CD4-positive, alpha-beta T cell treated with Interleukin-21 for 1 hour (primary cell): ENCODE data around the gene NUAK2.

Source experiments
- DNase-seq: peaks from one replicate; pipeline ENCODE4 v3.0.0-alpha.2; 2020

The NUAK2 gene

GRCh38 chr1:205270764-205271163, 50.8 kb downstream of the NUAK2 start:
- no peak for DNase-seq

- DNase-seq, result no peak
Measured at GRCh38 chr1:205270271-205270670, 51.3 kb downstream of the NUAK2 start.

- DNase-seq, result no peak
Measured at GRCh38 chr1:205269711-205270110, 51.8 kb downstream of the NUAK2 start.

DNA sequence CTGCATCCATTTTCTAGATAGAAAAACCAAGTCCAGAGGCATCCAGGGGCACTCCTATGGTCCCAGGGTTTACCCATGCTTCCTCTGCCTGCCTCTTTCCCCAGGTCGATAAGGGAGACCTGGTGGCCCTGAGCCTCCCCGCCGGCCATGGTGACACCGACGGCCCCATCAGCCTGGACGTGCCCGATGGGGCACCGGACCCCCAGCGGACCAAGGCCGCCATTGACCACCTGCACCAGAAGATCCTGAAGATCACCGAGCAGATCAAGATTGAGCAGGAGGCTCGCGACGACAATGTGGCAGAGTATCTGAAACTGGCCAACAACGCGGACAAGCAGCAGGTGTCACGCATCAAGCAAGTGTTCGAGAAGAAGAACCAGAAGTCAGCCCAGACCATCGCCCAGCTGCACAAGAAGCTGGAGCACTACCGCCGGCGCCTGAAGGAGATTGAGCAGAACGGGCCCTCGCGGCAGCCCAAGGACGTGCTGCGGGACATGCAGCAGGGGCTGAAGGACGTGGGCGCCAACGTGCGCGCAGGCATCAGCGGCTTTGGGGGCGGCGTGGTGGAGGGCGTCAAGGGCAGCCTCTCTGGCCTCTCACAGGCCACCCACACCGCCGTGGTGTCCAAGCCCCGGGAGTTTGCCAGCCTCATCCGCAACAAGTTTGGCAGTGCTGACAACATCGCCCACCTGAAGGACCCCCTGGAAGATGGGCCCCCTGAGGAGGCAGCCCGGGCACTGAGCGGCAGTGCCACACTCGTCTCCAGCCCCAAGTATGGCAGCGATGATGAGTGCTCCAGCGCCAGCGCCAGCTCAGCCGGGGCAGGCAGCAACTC, 52.5 kb downstream of the NUAK2 start:
- no peak for DNase-seq

GRCh38 chr1:205267306-205267902, 54.1 kb downstream of the NUAK2 start:
- DNase-seq, result no peak

DNA sequence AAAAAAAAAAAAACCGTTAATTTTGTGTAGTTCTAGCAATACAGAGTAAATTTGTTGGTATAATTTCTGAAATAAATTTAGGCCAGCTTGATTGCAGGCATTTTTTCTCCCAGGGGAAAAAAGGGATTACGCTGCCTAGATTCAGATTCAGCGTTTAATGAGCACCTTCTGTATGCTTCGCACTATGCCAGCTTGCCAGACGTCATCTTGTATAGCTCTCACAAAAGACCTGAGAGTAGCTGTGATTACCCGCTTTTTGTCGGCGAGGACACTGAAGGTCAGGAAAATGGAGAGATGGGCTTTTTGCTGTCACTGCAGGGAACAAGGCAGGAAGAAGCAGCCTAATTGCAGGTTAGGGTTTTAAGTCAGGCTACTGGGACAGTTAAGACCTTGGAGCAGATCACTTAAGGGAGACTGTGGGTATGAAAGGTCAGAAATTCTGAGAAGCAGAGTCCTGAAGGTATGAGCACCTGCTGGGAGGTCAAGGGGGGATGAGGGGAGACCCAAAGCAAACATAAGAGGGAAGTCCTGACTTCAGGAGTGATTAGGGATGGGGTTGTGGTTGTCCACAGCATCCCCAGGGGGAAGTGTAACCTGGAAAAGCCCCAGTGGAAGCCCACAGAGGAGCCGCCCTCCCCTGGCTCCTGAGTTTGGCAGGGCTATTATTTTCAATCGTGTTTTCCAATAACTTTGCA, 54.8 kb downstream of the NUAK2 start:
- DNase-seq, result no peak

DNA sequence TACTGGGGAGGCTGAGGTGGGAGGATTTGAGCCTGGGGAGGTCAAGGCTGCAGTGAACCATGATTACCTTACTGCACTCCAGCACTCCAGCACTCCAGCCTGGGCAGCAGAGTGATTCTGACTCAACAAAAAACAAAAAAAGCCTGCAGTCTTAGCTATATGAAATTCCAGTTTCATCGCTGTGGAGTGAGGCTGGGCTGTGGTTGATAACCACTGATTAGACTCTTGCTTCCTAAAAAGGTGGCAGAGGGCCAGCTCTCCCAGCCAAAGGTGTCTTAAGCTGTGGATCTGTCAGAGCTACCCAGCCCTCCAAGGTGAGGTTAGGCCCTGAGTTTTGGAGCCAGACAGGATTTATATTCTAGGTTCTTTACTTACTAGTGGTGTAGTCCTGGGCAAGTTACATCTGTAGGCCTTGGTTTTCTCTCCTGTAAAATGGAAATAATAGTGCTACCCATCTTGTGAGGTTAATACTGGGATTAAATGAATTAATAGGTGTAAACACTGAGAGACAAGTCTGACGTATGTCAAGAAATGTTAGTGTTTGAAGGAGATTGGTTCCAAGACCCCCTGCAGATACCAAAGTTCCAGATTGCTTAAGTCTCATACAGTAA, 57.9 kb downstream of the NUAK2 start:
- DNase-seq, result no peak

DNA sequence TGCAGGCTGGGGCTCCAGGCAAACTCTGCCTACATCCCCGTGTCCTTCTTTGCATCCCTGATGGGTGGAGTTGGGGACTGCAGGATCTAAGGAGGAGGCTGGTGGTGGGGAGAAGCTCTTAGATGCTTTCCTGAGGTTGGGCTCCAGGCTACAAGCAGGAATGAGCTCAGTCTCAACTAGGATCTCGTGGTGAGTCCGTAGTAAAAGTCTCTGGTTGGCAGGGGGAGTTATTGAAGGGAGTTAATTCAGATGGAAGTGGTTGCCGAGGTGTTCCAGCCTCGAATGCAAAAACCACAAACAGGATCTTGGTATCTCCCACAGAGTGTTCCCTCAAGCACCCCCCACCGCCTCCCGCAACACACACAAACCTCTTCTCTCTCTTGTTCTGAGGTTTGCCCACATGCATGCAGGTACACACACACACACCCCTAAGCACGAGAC, 58.8 kb downstream of the NUAK2 start:
- DNase-seq, result no peak

GRCh38 chr1:205261946-205262691, 59.4 kb downstream of the NUAK2 start:
- no peak for DNase-seq

DNA sequence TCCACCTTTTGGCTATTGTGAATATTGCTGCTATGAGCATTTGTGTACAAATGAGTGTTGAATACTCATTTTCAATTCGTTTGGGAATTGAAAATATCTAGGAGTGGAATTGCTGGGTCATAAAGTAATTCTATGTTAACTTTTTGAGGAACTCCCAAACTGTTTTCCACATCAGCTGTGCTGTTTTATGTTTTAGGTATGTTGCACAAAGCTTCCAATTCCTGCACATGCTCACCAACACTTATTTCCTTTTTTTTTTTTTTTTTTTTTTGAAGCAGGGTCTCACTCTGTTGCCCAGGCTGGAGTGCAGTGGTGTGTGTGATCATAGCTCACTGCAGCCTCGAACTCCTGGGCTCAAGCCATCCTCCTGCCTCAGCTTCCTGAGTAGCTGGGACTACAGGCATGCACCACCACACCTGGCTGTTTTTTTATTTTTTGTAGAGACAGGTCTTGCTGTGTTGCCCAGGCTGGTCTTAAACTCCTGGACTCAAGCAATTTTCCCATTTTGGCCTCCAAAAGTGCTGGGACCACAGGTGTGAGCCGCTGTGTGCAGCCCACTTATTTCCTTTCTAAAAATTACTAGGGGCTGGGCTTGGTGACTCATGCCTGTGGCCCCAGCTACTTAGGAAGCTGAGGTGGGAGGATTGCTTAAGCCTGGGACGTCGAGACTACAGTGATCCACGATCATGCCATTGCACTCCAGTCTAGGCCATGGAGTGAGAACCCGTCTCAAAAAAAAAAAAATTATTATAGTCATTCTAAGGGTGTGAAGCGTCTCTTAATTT, 60.4 kb downstream of the NUAK2 start:
- no peak for DNase-seq

GRCh38 chr1:205259998-205260397, 61.5 kb downstream of the NUAK2 start:
- no peak for DNase-seq

DNA sequence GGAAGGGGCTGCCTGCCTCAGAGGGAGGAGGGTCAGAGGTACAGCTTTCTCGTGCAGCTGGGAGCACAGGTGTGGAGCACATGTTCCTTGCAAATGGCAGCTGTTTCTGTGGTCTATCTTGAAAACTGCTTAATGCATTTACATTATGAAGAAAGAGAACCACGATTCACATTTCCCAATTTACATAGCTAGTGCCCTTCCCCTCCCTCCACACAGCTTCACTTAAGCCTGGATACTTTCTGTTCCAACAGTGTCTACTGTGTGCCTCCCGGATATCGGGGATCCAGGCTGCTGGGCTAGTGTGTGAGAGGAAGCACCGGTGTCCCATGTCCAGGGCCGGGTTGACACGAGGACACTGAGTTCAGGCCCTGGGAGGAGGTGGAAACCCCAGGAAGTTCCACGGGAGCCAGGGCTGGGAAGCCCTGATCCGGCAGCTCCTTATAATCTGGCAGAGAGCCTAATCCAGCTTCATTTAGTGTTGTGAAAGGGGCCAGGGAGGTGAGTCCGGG, 62.2 kb downstream of the NUAK2 start:
- no peak for DNase-seq

GRCh38 chr1:205258719-205259118, 62.8 kb downstream of the NUAK2 start:
- DNase-seq, result no peak

GRCh38 chr1:205258261-205258691, 63.3 kb downstream of the NUAK2 start:
- no peak for DNase-seq

- no peak for DNase-seq
Measured at GRCh38 chr1:205257735-205258134, 63.8 kb downstream of the NUAK2 start.

DNA sequence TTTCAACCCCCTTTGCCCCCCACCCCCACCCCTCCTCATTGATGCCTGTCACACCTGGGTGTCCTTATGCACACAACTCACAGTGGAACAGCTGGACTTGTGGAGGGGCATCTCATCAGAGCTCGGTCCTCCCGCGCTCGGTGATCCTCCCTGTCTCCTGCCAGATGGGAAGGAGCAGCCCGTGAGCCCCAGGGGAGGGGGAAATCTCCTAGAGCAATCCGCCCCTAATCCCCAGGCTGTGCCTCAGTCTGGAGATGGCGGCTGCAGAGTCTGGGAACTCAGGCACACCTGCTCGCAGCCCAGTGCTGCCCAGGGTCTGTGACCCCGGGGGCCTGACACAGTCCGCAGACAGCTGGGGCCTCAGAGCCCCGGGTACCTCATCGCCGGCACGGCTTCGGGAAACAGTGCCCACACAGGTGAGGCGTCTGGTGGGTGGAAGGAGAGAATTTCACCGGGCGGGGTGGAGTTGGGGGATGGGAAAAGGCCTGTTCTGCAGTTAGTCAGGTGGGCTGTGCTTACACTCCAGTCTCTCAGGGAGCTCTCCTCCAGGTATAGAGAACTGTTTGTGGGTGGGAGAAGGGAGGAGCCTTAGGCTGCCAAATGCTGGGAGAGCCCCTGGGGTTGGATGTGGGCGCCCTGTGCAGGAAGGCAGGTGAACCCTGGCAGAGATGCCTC, 64.5 kb downstream of the NUAK2 start:
- no peak for DNase-seq

DNA sequence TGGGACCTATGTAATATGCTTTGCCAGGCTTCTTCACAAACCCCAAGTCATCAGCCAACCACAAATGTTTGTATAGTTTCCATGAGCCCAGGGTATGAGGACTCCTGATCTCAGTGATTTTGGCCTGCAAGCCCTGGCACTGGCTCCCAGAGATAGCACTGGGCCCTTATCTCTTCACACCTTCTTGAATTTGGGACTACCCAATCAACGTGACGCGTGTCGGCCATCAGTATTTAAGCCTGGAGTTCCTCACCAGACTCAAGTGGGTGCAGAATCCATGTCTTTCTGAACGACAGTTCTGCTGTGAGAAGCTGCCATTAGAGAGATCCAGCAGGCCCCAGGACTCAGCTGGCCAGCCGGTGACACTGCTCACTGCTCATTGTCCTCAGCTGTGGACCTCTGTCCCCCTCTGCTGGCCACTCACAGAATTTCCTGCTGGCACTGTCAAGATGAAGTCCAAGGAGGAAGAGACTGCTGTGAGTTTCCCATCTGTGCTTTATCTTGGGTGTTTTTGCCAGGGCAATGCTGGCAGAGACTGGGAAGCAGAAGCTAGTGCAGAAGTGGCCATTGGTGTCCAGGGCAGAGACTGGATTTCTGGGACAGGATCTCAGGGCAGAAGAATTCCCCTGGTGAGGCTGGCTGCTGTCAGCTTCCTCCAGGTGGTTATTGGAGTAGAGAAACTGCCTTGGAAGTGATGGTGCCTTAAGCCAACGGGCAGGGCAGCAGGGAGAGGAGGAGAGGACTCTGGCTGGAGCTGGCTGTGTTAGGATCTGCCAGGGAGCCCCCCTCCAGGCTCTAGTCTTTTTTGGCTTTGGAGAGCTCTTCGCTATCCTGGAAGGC, 65.4 kb downstream of the NUAK2 start:
- peak; percentile 85 for DNase-seq
